HepG2 (cell line): ENCODE results near the gene HYCC2. TPM values are rescaled to one million over a fixed set of nuclear protein-coding genes. Genes with fewer than 3 reads are reported as not detected.
A peak's percentile ranks its signal among the peaks of the same experiment; 100 is the strongest.

Experiments used
- AKAP8 ChIP-seq: sonication (generic); formaldehyde crosslinking; IDR thresholded peaks from 2 replicates; pipeline ENCODE4 v1.5.1; 2020; ENCODE audit warnings: mild to moderate bottlenecking, missing genetic modification reagents
- ATAD3A ChIP-seq: sonication (generic); formaldehyde crosslinking; IDR thresholded peaks from 2 replicates; pipeline ENCODE4 v1.4.0; 2020; ENCODE audit warnings: missing genetic modification reagents
- CREM ChIP-seq, 2 experiments: sonication (generic) in 1 of 2; formaldehyde crosslinking in 1 of 2; IDR thresholded peaks; 2 replicates each; pipeline versions ENCODE4 v1.4.0 to v1.6.1; 2016 to 2020; ENCODE audit warnings: antibody characterized with exemption in 1 of 2, mild to moderate bottlenecking in 1 of 2, missing genetic modification reagents in 1 of 2
- EP300 ChIP-seq, 3 experiments: sonication (generic) in 1 of 3; formaldehyde crosslinking in 1 of 3; IDR thresholded peaks; 2 replicates each; pipeline versions ENCODE4 v1.5.1 to v1.6.1; 2011 to 2020; ENCODE audit warnings: low read depth in 2 of 3, low read length in 2 of 3, borderline replicate concordance in 1 of 3, improper control_type of control experiment in 1 of 3, mild to moderate bottlenecking in 1 of 3, missing genetic modification reagents in 1 of 3, moderate library complexity in 1 of 3
- HNRNPH1 ChIP-seq: fragments of 200-400 bp; formaldehyde crosslinking; optimal IDR thresholded peaks from 2 replicates; pipeline ENCODE3; 2017; ENCODE audit warnings: mild to moderate bottlenecking, low read depth, low read length
- NR2F2 ChIP-seq: IDR thresholded peaks from 2 replicates; pipeline ENCODE4 v1.6.1; 2012; ENCODE audit warnings: low read depth, inconsistent platforms, borderline replicate concordance
- PHF21A ChIP-seq: sonication (generic); formaldehyde crosslinking; IDR thresholded peaks from 2 replicates; pipeline ENCODE4 v1.5.0; 2020; ENCODE audit warnings: mild to moderate bottlenecking, missing genetic modification reagents
- POLR2A ChIP-seq, 2 experiments: IDR thresholded peaks; 2 replicates each; pipeline ENCODE4 v1.6.1; 2011; ENCODE audit warnings: low read depth in 2 of 2, low read length in 2 of 2, mild to moderate bottlenecking in 1 of 2, moderate library complexity in 1 of 2; ENCODE audit not compliant: insufficient read depth in 1 of 2
- RARG ChIP-seq: sonication (generic); formaldehyde crosslinking; IDR thresholded peaks from 2 replicates; pipeline ENCODE4 v1.4.0; 2020; ENCODE audit warnings: low read depth, mild to moderate bottlenecking, missing genetic modification reagents
- RNF219 ChIP-seq: sonication (generic); formaldehyde crosslinking; IDR thresholded peaks from 2 replicates; pipeline ENCODE4 v1.5.0; 2020; ENCODE audit warnings: mild to moderate bottlenecking, missing genetic modification reagents
- SMC3 ChIP-seq: IDR thresholded peaks from 2 replicates; pipeline ENCODE4 v1.6.1; 2011; ENCODE audit warnings: low read length, improper control_type of control experiment
- SMYD3 ChIP-seq: sonication (generic); formaldehyde crosslinking; IDR thresholded peaks from 2 replicates; pipeline ENCODE4 v1.8.1; 2023; ENCODE audit warnings: mild to moderate bottlenecking, missing genetic modification reagents
- TRIM22 ChIP-seq: fragments of 450-650 bp; IDR thresholded peaks from 2 replicates; pipeline ENCODE4 v1.6.1; 2017
- ZFP36L1 ChIP-seq: sonication (generic); formaldehyde crosslinking; IDR thresholded peaks from 2 replicates; pipeline ENCODE4 v1.8.0; 2022; ENCODE audit warnings: mild to moderate bottlenecking, missing genetic modification reagents, moderate library complexity
- ZNF256 ChIP-seq: sonication (generic); formaldehyde crosslinking; conservative IDR thresholded peaks from 2 replicates; pipeline ENCODE4 v1.4.0; 2020; ENCODE audit warnings: missing genetic modification reagents
- ZNF274 ChIP-seq: sonication (generic); formaldehyde crosslinking; IDR thresholded peaks from 2 replicates; pipeline ENCODE4 v1.5.1; 2020; ENCODE audit warnings: mild to moderate bottlenecking, missing genetic modification reagents
- ZNF280B ChIP-seq: sonication (generic); formaldehyde crosslinking; IDR thresholded peaks from 2 replicates; pipeline ENCODE4 v1.5.0; 2020; ENCODE audit warnings: missing genetic modification reagents, mild to moderate bottlenecking, borderline replicate concordance
- ZNF431 ChIP-seq: sonication (generic); formaldehyde crosslinking; IDR thresholded peaks from 2 replicates; pipeline ENCODE4 v1.9.0; 2022; ENCODE audit warnings: missing genetic modification reagents, low read depth, mild to moderate bottlenecking, borderline replicate concordance
- ZNF530 ChIP-seq: sonication (generic); formaldehyde crosslinking; IDR thresholded peaks from 2 replicates; pipeline ENCODE4 v1.5.0; 2020; ENCODE audit warnings: low read depth, mild to moderate bottlenecking, missing genetic modification reagents
- ZNF556 ChIP-seq: sonication (generic); formaldehyde crosslinking; IDR thresholded peaks from 2 replicates; pipeline ENCODE4 v1.4.0; 2020; ENCODE audit warnings: mild to moderate bottlenecking, missing genetic modification reagents, borderline replicate concordance
- ZNF691 ChIP-seq: sonication (generic); formaldehyde crosslinking; IDR thresholded peaks from 2 replicates; pipeline ENCODE4 v1.4.0; 2020; ENCODE audit warnings: missing genetic modification reagents, low read depth, mild to moderate bottlenecking, borderline replicate concordance
- ZNF747 ChIP-seq: sonication (generic); formaldehyde crosslinking; IDR thresholded peaks from 2 replicates; pipeline ENCODE4 v1.8.1; 2023; ENCODE audit warnings: missing genetic modification reagents, mild to moderate bottlenecking, borderline replicate concordance
- ZSCAN29 ChIP-seq: sonication (generic); formaldehyde crosslinking; conservative IDR thresholded peaks from 2 replicates; pipeline ENCODE4 v1.4.0; 2020; ENCODE audit warnings: mild to moderate bottlenecking, missing genetic modification reagents
- polyA plus RNA-seq, 8 experiments: library from polyadenylated mRNA; depleted of rRNA in 3 of 8; stranded (reverse) in 7 of 8; unstranded in 1 of 8; fragments of >200 nt; fragmentation: Illumina TruSeq in 4 of 8; extraction: Trizol in 4 of 8; gene quantifications; 2 replicates each; pipeline versions ENCODE4 v1.2.1 to v1.2.3, GENCODE V29; 2011 to 2016; ENCODE audit warnings: low read depth in 4 of 8, missing spikeins in 1 of 8, mixed read lengths in 1 of 8; ENCODE audit not compliant: insufficient read depth in 1 of 8
- total RNA-seq, 5 experiments: library from RNA; depleted of rRNA; stranded (reverse); fragments of >200 nt; fragmentation: Illumina TruSeq; extraction: Trizol; gene quantifications; 2 replicates each; pipeline ENCODE4 v1.2.3, GENCODE V29; 2016; ENCODE audit warnings: low read depth in 1 of 5

Gene HYCC2
- total and polyA plus RNA-seq, 2 of the 13 experiments (the other 11 are each of a cell fraction or from before 2014, with no cell fraction given), result 4.7 to 13.9 TPM

- TF ChIP-seq ZNF747 (0 out of 2 replicates have a peak, but pooled peaks have one; percentile 38), POLR2A (IDR thresholded peaks at IDR 0.05; ENCODE audit: insufficient read depth in 1 of 2, low read depth in 2 of 2, low read length in 2 of 2) (peak; percentile 61 to 68), NR2F2 (peak; percentile 34; the same call in 1 of the 2 replicates), ATAD3A (CRISPR knock-in tag) (no peak), ZNF691 (no peak), ZNF530 (CRISPR knock-in tag) (no peak), RNF219 (CRISPR knock-in tag) (no peak), ZNF280B (CRISPR knock-in tag) (no peak), ZNF556 (CRISPR knock-in tag) (peak; percentile 93), HNRNPH1 (no peak), PHF21A (peak; percentile 93), EP300 (IDR thresholded peaks at IDR 0.05; ENCODE audit: low read depth in 2 of 2, low read length in 2 of 2) (no peak; a peak in 1 of 4 replicates), EP300 (CRISPR knock-in tag; IDR thresholded peaks at IDR 0.05; ENCODE audit: borderline replicate concordance) (peak; percentile 25; the same call in 1 of the 2 replicates), ZFP36L1 (peak; percentile 79; the same call in 1 of the 2 replicates), CREM (IDR thresholded peaks at IDR 0.05) (peak; percentile 41; the same call in 1 of the 2 replicates), CREM (CRISPR knock-in tag; IDR thresholded peaks at IDR 0.05) (no peak), ZNF431 (no peak), AKAP8 (CRISPR knock-in tag) (no peak; the same call in 1 of the 2 replicates), ZSCAN29 (CRISPR knock-in tag) (peak; percentile 97), SMC3 (peak; percentile 36), ZNF256 (CRISPR knock-in tag) (peak; percentile 82; the same call in 1 of the 2 replicates), ZNF274 (CRISPR knock-in tag) (peak; percentile 89), SMYD3 (CRISPR knock-in tag) (no peak), TRIM22 (no peak), RARG (peak; percentile 86; the same call in 1 of the 2 replicates)
Measured at GRCh38 chr2:201118121-201118960, 46.9 kb upstream of the HYCC2 start (continued).
